GM23248 (cell line): ENCODE data around the gene PFDN1.

ENCODE experiments used
- EZH2 ChIP-seq: fragments of 200-600 bp; sonication (generic); IDR thresholded peaks from 2 replicates; pipeline ENCODE4 v1.6.1; 2018; ENCODE audit warnings: antibody characterized with exemption, mild to moderate bottlenecking; ENCODE audit not compliant: insufficient read depth, poor library complexity, severe bottlenecking
- EZH2phosphoT487 ChIP-seq: fragments of 200-600 bp; sonication (generic); IDR thresholded peaks from 2 replicates; pipeline ENCODE4 v1.6.1; 2018; ENCODE audit warnings: antibody characterized with exemption, moderate library complexity, mild to moderate bottlenecking, low read depth; ENCODE audit not compliant: insufficient read depth

DNA sequence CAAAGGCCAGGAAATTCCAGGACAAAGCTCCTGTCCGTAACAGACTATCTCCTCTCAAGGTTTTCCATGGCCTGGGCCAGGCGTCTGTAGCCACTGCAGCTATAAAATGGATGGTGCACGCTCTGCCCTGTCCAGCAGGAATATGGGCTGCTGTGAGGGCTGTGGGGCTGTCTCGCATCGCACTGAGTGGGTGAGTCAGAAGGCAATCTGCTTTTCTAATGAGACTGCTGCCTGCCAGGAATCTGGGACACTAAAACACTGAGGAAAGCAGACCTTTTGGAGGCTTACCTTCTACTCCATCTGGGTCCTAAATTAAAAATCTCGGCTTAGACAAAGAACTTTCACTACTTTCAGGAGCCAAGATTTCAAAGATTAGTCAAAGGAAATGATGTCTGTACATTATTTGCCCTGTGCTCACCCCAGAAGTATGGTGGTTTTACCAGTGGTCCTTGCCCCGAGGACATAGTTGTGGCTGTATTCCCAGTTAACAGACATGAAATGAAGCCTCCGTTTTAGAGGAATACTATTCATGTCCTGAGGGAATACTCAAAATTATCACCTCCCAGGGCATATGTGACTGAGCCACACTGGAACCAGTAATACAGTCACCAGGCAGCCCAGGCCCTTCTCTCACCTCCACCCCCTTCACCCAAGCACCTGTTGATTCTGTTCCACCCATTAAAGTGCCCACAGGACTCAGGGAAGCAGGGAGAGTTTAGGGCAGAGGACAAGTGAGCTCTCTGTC, 56.4 kb downstream of the PFDN1 start:
- no peak for TF ChIP-seq EZH2
- TF ChIP-seq EZH2phosphoT487: no peak
